Trophoblast cell (in vitro differentiated cells and primary cell): ENCODE results near the gene CACNA1C.

Source experiments
- DNase-seq, 2 donors: peaks; one replicate each; pipeline ENCODE4 v3.0.0-alpha.2; 2016
- H2AFZ ChIP-seq: 2 replicates; pipeline ENCODE4 v1.6.1; 2013; ENCODE audit warnings: low read length, moderate library complexity, mild to moderate bottlenecking; ENCODE audit not compliant: insufficient read depth, poor library complexity
- H2AK5ac ChIP-seq: 2 replicates; pipeline ENCODE4 v1.6.1; 2013; ENCODE audit warnings: mild to moderate bottlenecking, low read length
- H2BK120ac ChIP-seq: 2 replicates; pipeline ENCODE4 v1.6.1; 2013; ENCODE audit warnings: low read length, mild to moderate bottlenecking, moderate library complexity; ENCODE audit not compliant: insufficient read depth, poor library complexity
- H2BK12ac ChIP-seq: 2 replicates; pipeline ENCODE4 v1.6.1; 2013; ENCODE audit warnings: mild to moderate bottlenecking, low read length, moderate library complexity
- H2BK5ac ChIP-seq: 2 replicates; pipeline ENCODE4 v1.6.1; 2013; ENCODE audit warnings: low read length, low read depth, moderate library complexity, mild to moderate bottlenecking; ENCODE audit not compliant: poor library complexity
- H3K14ac ChIP-seq: 2 replicates; pipeline ENCODE4 v1.6.1; 2013; ENCODE audit warnings: mild to moderate bottlenecking, low read length
- H3K18ac ChIP-seq: 2 replicates; pipeline ENCODE4 v1.6.1; 2013; ENCODE audit warnings: mild to moderate bottlenecking, low read length
- H3K23ac ChIP-seq: 2 replicates; pipeline ENCODE4 v1.6.1; 2013; ENCODE audit warnings: low read length
- H3K27ac ChIP-seq: 2 replicates; pipeline ENCODE4 v1.5.1; 2013; ENCODE audit warnings: low read depth, mild to moderate bottlenecking, inconsistent platforms, low read length, moderate library complexity
- H3K27me3 ChIP-seq: 2 replicates; pipeline ENCODE4 v1.6.1; 2013; ENCODE audit warnings: inconsistent platforms, mild to moderate bottlenecking, low read length, moderate library complexity; ENCODE audit not compliant: insufficient read depth
- H3K36me3 ChIP-seq, 2 experiments: 1 replicate in 1 of 2; 2 replicates in 1 of 2; pipeline ENCODE4 v1.6.1; 2013; ENCODE audit warnings: low read length in 2 of 2, mild to moderate bottlenecking in 2 of 2, moderate library complexity in 1 of 2; ENCODE audit not compliant: insufficient read depth in 2 of 2, control insufficient read depth in 1 of 2
- H3K4ac ChIP-seq: 2 replicates; pipeline ENCODE4 v1.6.1; 2013; ENCODE audit warnings: low read depth, mild to moderate bottlenecking, low read length, moderate library complexity
- H3K4me1 ChIP-seq, 2 experiments: 1 replicate in 1 of 2; 2 replicates in 1 of 2; pipeline ENCODE4 v1.6.1; 2013; ENCODE audit warnings: low read length in 2 of 2, mild to moderate bottlenecking in 2 of 2, moderate library complexity in 1 of 2; ENCODE audit not compliant: insufficient read depth in 2 of 2, control insufficient read depth in 1 of 2
- H3K4me2 ChIP-seq: 2 replicates; pipeline ENCODE4 v1.6.1; 2013; ENCODE audit warnings: inconsistent platforms, mild to moderate bottlenecking, low read length, moderate library complexity
- H3K4me3 ChIP-seq: 2 replicates; pipeline ENCODE4 v1.5.1; 2013; ENCODE audit warnings: mild to moderate bottlenecking, low read depth, low read length, inconsistent platforms
- H3K79me1 ChIP-seq: one replicate; pipeline ENCODE4 v1.6.1; 2013; ENCODE audit warnings: low read length
- H3K79me2 ChIP-seq: 2 replicates; pipeline ENCODE4 v1.6.1; 2013; ENCODE audit warnings: low read length, mild to moderate bottlenecking; ENCODE audit not compliant: control insufficient read depth, insufficient read depth, poor library complexity
- H3K9ac ChIP-seq: 2 replicates; pipeline ENCODE4 v1.6.1; 2013; ENCODE audit warnings: mild to moderate bottlenecking, low read length
- H3K9me3 ChIP-seq: 2 replicates; pipeline ENCODE4 v1.6.1; 2013; ENCODE audit warnings: low read depth, mild to moderate bottlenecking, control low read depth, inconsistent platforms, low read length; ENCODE audit not compliant: insufficient read depth
- H4K12ac ChIP-seq: 2 replicates; pipeline ENCODE4 v1.6.1; 2013; ENCODE audit warnings: low read depth, mild to moderate bottlenecking, low read length, moderate library complexity
- H4K8ac ChIP-seq: 2 replicates; pipeline ENCODE4 v1.6.1; 2013; ENCODE audit warnings: low read depth, mild to moderate bottlenecking, low read length, moderate library complexity
- H4K91ac ChIP-seq: one replicate; pipeline ENCODE4 v1.6.1; 2013; ENCODE audit warnings: low read depth, mild to moderate bottlenecking, low read length, moderate library complexity
- WGBS: extraction: QIAGEN DNeasy Blood & Tissue Kit; methylation state at CpG from one replicate; pipeline ENCODE4 v1.1.7; 2013; ENCODE audit warnings: missing lambda C conversion rate; ENCODE audit not compliant: insufficient read length, insufficient coverage; ENCODE audit errors: extremely low coverage; 5-methylcytosine and 5-hydroxymethylcytosine counted together

CACNA1C gene

GRCh38 chr12:2719392-2719791 lies 666.6 kb downstream of the CACNA1C start:
- H3K79me1 ChIP-seq, result no peaks in the 10 kb centered on the region
- no CpG with 5 or more reads among the region's 2 CpGs for WGBS
- no peak overlapping the region for H4K8ac ChIP-seq
- DNase-seq, result peak in 1 of 2 donors; percentile 27
- no peak overlapping the region for H3K14ac ChIP-seq
- no peak overlapping the region for H4K91ac ChIP-seq
- no peak overlapping the region for H4K12ac ChIP-seq
- H3K4me3 ChIP-seq, result peak overlapping the region; percentile 4
- no peaks in the 10 kb centered on the region for H3K79me2 ChIP-seq
- no peak overlapping the region for H3K27ac ChIP-seq
- H2BK12ac ChIP-seq, result no peak overlapping the region
- H3K9ac ChIP-seq, result no peak overlapping the region
- no peaks in the 10 kb centered on the region for H3K27me3 ChIP-seq
- no peak overlapping the region for H2BK5ac ChIP-seq
- H2AK5ac ChIP-seq, result no peak overlapping the region
- H3K18ac ChIP-seq, result no peak overlapping the region
- no peak overlapping the region for H3K4me2 ChIP-seq
- no peak overlapping the region for H2BK120ac ChIP-seq
- peak overlapping the region; percentile 25 for H3K23ac ChIP-seq
- H3K4ac ChIP-seq, result no peak overlapping the region
- no peak overlapping the region for H2AFZ ChIP-seq
- peaks cover 2% of the 10 kb centered on the region for H3K9me3 ChIP-seq
- H3K36me3 ChIP-seq, result no peaks in the 10 kb centered on the region
- no peaks in the 10 kb centered on the region for H3K4me1 ChIP-seq

- H2BK5ac ChIP-seq, result no peak overlapping the region
- H2AK5ac ChIP-seq, result no peak overlapping the region
- no peak overlapping the region for H4K91ac ChIP-seq
- no peaks in the 10 kb centered on the region for H3K79me1 ChIP-seq
- H3K4me2 ChIP-seq, result no peak overlapping the region
- H3K27me3 ChIP-seq, result no peaks in the 10 kb centered on the region
- no peak for DNase-seq
- H3K4me3 ChIP-seq, result no peak overlapping the region
- no peak overlapping the region for H2BK12ac ChIP-seq
- no peaks in the 10 kb centered on the region for H3K79me2 ChIP-seq
- no peak overlapping the region for H4K8ac ChIP-seq
- H2BK120ac ChIP-seq, result no peak overlapping the region
- no peaks in the 10 kb centered on the region for H3K36me3 ChIP-seq
- no peak overlapping the region for H2AFZ ChIP-seq
- H3K18ac ChIP-seq, result no peak overlapping the region
- H3K27ac ChIP-seq, result no peak overlapping the region
- H3K23ac ChIP-seq, result no peak overlapping the region
- H3K4me1 ChIP-seq, result no peaks in the 10 kb centered on the region
- no CpG with 5 or more reads among the region's 1 CpG for whole genome bisulfite sequencing
- H3K9me3 ChIP-seq, result peaks cover 4% of the 10 kb centered on the region
- H3K9ac ChIP-seq, result no peak overlapping the region
- no peak overlapping the region for H3K14ac ChIP-seq
- no peak overlapping the region for H4K12ac ChIP-seq
- no peak overlapping the region for H3K4ac ChIP-seq
Observed at GRCh38 chr12:2722806-2723205, 670.0 kb downstream of the CACNA1C start.

GRCh38 chr12:2732290-2732689 lies 679.5 kb downstream of the CACNA1C start:
- H3K79me1 ChIP-seq, result no peaks in the 10 kb centered on the region
- H3K36me3 ChIP-seq, result no peaks in the 10 kb centered on the region
- no peak overlapping the region for H2AK5ac ChIP-seq
- H4K12ac ChIP-seq, result no peak overlapping the region
- no peaks in the 10 kb centered on the region for H3K9me3 ChIP-seq
- no peak overlapping the region for H2AFZ ChIP-seq
- H3K4me3 ChIP-seq, result no peak overlapping the region
- no peak overlapping the region for H3K23ac ChIP-seq
- no peak overlapping the region for H3K14ac ChIP-seq
- no peak overlapping the region for H2BK120ac ChIP-seq
- no peak overlapping the region for H3K9ac ChIP-seq
- DNase-seq, result no peak
- H3K27ac ChIP-seq, result no peak overlapping the region
- no peaks in the 10 kb centered on the region for H3K4me1 ChIP-seq
- H3K18ac ChIP-seq, result no peak overlapping the region
- no peak overlapping the region for H3K4ac ChIP-seq
- H3K4me2 ChIP-seq, result no peak overlapping the region
- no peaks in the 10 kb centered on the region for H3K27me3 ChIP-seq
- no peak overlapping the region for H4K91ac ChIP-seq
- H2BK5ac ChIP-seq, result no peak overlapping the region
- no peak overlapping the region for H2BK12ac ChIP-seq
- WGBS, result no CpG with 5 or more reads among the region's 6 CpGs
- H4K8ac ChIP-seq, result no peak overlapping the region
- no peaks in the 10 kb centered on the region for H3K79me2 ChIP-seq

- H3K79me2 ChIP-seq, result no peaks in the 10 kb centered on the region
- no peaks in the 10 kb centered on the region for H3K27me3 ChIP-seq
- no peak overlapping the region for H3K4me3 ChIP-seq
- H3K4ac ChIP-seq, result no peak overlapping the region
- no peak overlapping the region for H4K12ac ChIP-seq
- no peak overlapping the region for H3K23ac ChIP-seq
- no peak overlapping the region for H2BK5ac ChIP-seq
- no peak overlapping the region for H4K8ac ChIP-seq
- H3K18ac ChIP-seq, result no peak overlapping the region
- H3K14ac ChIP-seq, result no peak overlapping the region
- no peak overlapping the region for H2AK5ac ChIP-seq
- no peaks in the 10 kb centered on the region for H3K79me1 ChIP-seq
- no peak overlapping the region for H3K9ac ChIP-seq
- no peak overlapping the region for H2BK120ac ChIP-seq
- DNase-seq, result peak; percentile 44 to 70
- H2BK12ac ChIP-seq, result no peak overlapping the region
- H3K9me3 ChIP-seq, result peaks cover under 1% of the 10 kb centered on the region
- H3K4me1 ChIP-seq, result no peaks in the 10 kb centered on the region
- no peak overlapping the region for H3K4me2 ChIP-seq
- no peaks in the 10 kb centered on the region for H3K36me3 ChIP-seq
- H2AFZ ChIP-seq, result no peak overlapping the region
- H3K27ac ChIP-seq, result no peak overlapping the region
- H4K91ac ChIP-seq, result no peak overlapping the region
- no CpG with 5 or more reads among the region's 13 CpGs for WGBS
Observed at GRCh38 chr12:2733493-2734355, 680.9 kb downstream of the CACNA1C start.
